GM23338 (cell line): ENCODE results near the gene LONRF3. TPM values are rescaled to one million over a fixed set of nuclear protein-coding genes. Genes with fewer than 3 reads are reported as not detected.
"Not testable (repeated sequence)": the region's sequence is repeated elsewhere in the genome, so short reads cannot be mapped to it uniquely, and the experiment has no call there.

ENCODE experiments used
- ATAC-seq: fragments of 200-7000 bp; cut with Tn5 transposase; 3 replicates; pipeline ENCODE4 v1.9.1; 2020
- DNase-seq: peaks from one replicate; pipeline ENCODE4 v3.0.0-alpha.2; 2015; ENCODE audit warnings: low spot score
- H2AFZ ChIP-seq: fragments of 200-600 bp; sonication (generic); 2 replicates; pipeline ENCODE4 v1.8.0; 2016; ENCODE audit warnings: antibody characterized with exemption, mild to moderate bottlenecking, moderate library complexity
- H3F3A ChIP-seq: fragments of 200-600 bp; sonication (generic); replicated peaks from 2 replicates; pipeline ENCODE4 v1.8.0; 2017; ENCODE audit warnings: antibody characterized with exemption, mixed run types, low read depth
- H3K27ac ChIP-seq: fragments of 200-600 bp; sonication (generic); 2 replicates; pipeline ENCODE4 v1.6.1; 2016; ENCODE audit warnings: low read depth
- H3K27me3 ChIP-seq: fragments of 200-600 bp; sonication (generic); 2 replicates; pipeline ENCODE4 v1.8.0; 2016; ENCODE audit warnings: mild to moderate bottlenecking, mixed run types, moderate library complexity; ENCODE audit not compliant: insufficient read depth
- H3K36me3 ChIP-seq: fragments of 200-600 bp; sonication (generic); 2 replicates; pipeline ENCODE4 v1.8.0; 2016; ENCODE audit warnings: mild to moderate bottlenecking; ENCODE audit not compliant: insufficient read depth
- H3K4me1 ChIP-seq: fragments of 200-600 bp; sonication (generic); 2 replicates; pipeline ENCODE4 v1.8.0; 2016; ENCODE audit warnings: mild to moderate bottlenecking, moderate library complexity; ENCODE audit not compliant: insufficient read depth
- H3K4me2 ChIP-seq: fragments of 200-600 bp; sonication (generic); 2 replicates; pipeline ENCODE4 v1.7.1; 2017; ENCODE audit warnings: mixed run types
- H3K4me3 ChIP-seq: fragments of 200-600 bp; sonication (generic); 2 replicates; pipeline ENCODE4 v1.6.1; 2016; ENCODE audit warnings: mixed run types
- H3K79me2 ChIP-seq: fragments of 200-600 bp; sonication (generic); replicated peaks from 2 replicates; pipeline ENCODE4 v1.8.0; 2017; ENCODE audit warnings: mild to moderate bottlenecking; ENCODE audit not compliant: insufficient read depth
- H3K9me2 ChIP-seq: fragments of 200-600 bp; sonication (generic); 2 replicates; pipeline ENCODE4 v1.8.0; 2017; ENCODE audit not compliant: insufficient read depth
- H4K20me1 ChIP-seq: fragments of 200-600 bp; sonication (generic); replicated peaks from 2 replicates; pipeline ENCODE4 v1.8.0; 2017; ENCODE audit warnings: mild to moderate bottlenecking; ENCODE audit not compliant: insufficient read depth
- H3K27ac Mint-ChIP-seq: 2 replicates; pipeline ENCODE4 v1.8.0; 2020; ENCODE audit warnings: inconsistent platforms, mild to moderate bottlenecking, moderate library complexity, mixed read lengths
- H3K27me3 Mint-ChIP-seq: 3 replicates; pipeline ENCODE4 v1.8.0; 2022; ENCODE audit warnings: low read depth, mild to moderate bottlenecking, moderate library complexity, mixed read lengths, inconsistent platforms; ENCODE audit not compliant: insufficient read depth, poor library complexity
- H3K36me3 Mint-ChIP-seq: 3 replicates; pipeline ENCODE4 v1.8.0; 2021; ENCODE audit warnings: low read depth, mild to moderate bottlenecking, inconsistent platforms, moderate library complexity, mixed read lengths
- H3K4me1 Mint-ChIP-seq: 3 replicates; pipeline ENCODE4 v1.8.0; 2020; ENCODE audit warnings: mild to moderate bottlenecking, inconsistent platforms, mixed read lengths
- H3K4me3 Mint-ChIP-seq: 3 replicates; pipeline ENCODE4 v1.8.0; 2021; ENCODE audit warnings: moderate library complexity, mild to moderate bottlenecking, inconsistent platforms, mixed read lengths
- H3K9me3 Mint-ChIP-seq: 3 replicates; pipeline ENCODE4 v1.8.0; 2020; ENCODE audit warnings: moderate library complexity, mild to moderate bottlenecking, inconsistent platforms, mixed read lengths
- CTCF ChIP-seq, 2 experiments: fragments of 200-600 bp in 1 of 2; sonication (generic) in 1 of 2; conservative IDR thresholded peaks; 2 replicates each; pipeline versions ENCODE4 v1.5.1 to v1.6.1; 2016 to 2017; ENCODE audit warnings: antibody characterized with exemption in 2 of 2, low read depth in 2 of 2, mild to moderate bottlenecking in 2 of 2, moderate library complexity in 1 of 2
- EZH2 ChIP-seq: fragments of 200-600 bp; sonication (generic); IDR thresholded peaks from one replicate; pipeline ENCODE4 v1.8.0; 2017; ENCODE audit warnings: antibody characterized with exemption, mild to moderate bottlenecking, low read depth; ENCODE audit not compliant: unreplicated experiment
- EZH2phosphoT487 ChIP-seq: fragments of 200-600 bp; sonication (generic); IDR thresholded peaks from one replicate; pipeline ENCODE4 v1.8.1; 2018; ENCODE audit warnings: antibody characterized with exemption; ENCODE audit not compliant: unreplicated experiment
- NANOG ChIP-seq: IDR thresholded peaks from 2 replicates; pipeline ENCODE4 v1.6.1; 2016; ENCODE audit warnings: antibody characterized with exemption, borderline replicate concordance
- POLR2AphosphoS5 ChIP-seq: IDR thresholded peaks from 2 replicates; pipeline ENCODE4 v1.6.1; 2016; ENCODE audit warnings: antibody characterized with exemption, low read depth
- REST ChIP-seq: IDR thresholded peaks from one replicate; pipeline ENCODE4 v1.6.1; 2018; ENCODE audit warnings: antibody characterized with exemption; ENCODE audit not compliant: unreplicated experiment
- ZNF114 ChIP-seq: fragments of 250-450 bp; sonication (Bioruptor Pico); IDR thresholded peaks from 2 replicates; pipeline ENCODE4 v1.5.0; 2020; ENCODE audit warnings: mild to moderate bottlenecking, moderate library complexity
- ZNF331 ChIP-seq: fragments of 250-450 bp; sonication (Bioruptor Pico); IDR thresholded peaks from 2 replicates; pipeline ENCODE4 v1.5.0; 2020; ENCODE audit warnings: low read depth, mild to moderate bottlenecking, moderate library complexity
- ZNF462 ChIP-seq: fragments of 250-450 bp; sonication (Bioruptor Pico); IDR thresholded peaks from 2 replicates; pipeline ENCODE4 v1.5.0; 2020; ENCODE audit warnings: mild to moderate bottlenecking, moderate library complexity
- polyA plus RNA-seq: library from polyadenylated mRNA; unstranded; fragments of >200 nt; fragmentation: Nextera tagmentation; extraction: Ambion mirVana; gene quantifications from 2 replicates; pipeline ENCODE4 v1.2.1, GENCODE V29; 2016
- total RNA-seq: library from RNA; depleted of rRNA; stranded (reverse); fragments of >200 nt; shearing (Covaris generic); gene quantifications from 2 replicates; pipeline ENCODE4 v1.2.3, GENCODE V29; 2014

LONRF3 gene
- total and polyA plus RNA-seq, 2 experiments from 2014 or later: 0.10 TPM; not detected in 1

- TF ChIP-seq ZNF462 (CRISPR knock-in tag) (no peak), NANOG (no peak)
Measured at GRCh38 chrX:119028733-119029330, 54.4 kb downstream of the LONRF3 start (continued).

GRCh38 chrX:119029656-119030055, 55.2 kb downstream of the LONRF3 start:
- not testable (repeated sequence) for H3K4me3 Mint-ChIP-seq, H3K79me2 ChIP-seq, H3K27ac Mint-ChIP-seq, H3K27me3 Mint-ChIP-seq, H3K4me2 ChIP-seq, H2AFZ ChIP-seq, H4K20me1 ChIP-seq, H3K4me1 ChIP-seq, H3K9me2 ChIP-seq, H3K36me3 Mint-ChIP-seq, H3K27ac ChIP-seq, H3K27me3 ChIP-seq, H3K4me3 ChIP-seq, H3K4me1 Mint-ChIP-seq, H3K36me3 ChIP-seq, DNase-seq, ATAC-seq, H3F3A ChIP-seq
- H3K9me3 Mint-ChIP-seq: peaks cover 28% of the 10 kb centered on the region

- H3K4me3 ChIP-seq: no peak overlapping the region
- H3K27me3 Mint-ChIP-seq: peaks cover 2% of the 10 kb centered on the region
- no peaks in the 10 kb centered on the region for H3K4me1 Mint-ChIP-seq
- TF ChIP-seq REST (no peak), CTCF (conservative IDR thresholded peaks at IDR 0.05; ENCODE audit: low read depth in 2 of 2) (no peak), EZH2 (no peak), POLR2AphosphoS5 (no peak), ZNF331 (CRISPR knock-in tag) (no peak), EZH2phosphoT487 (no peak), ZNF114 (no peak), NANOG (no peak)
Measured at GRCh38 chrX:119030990-119031389, 56.6 kb downstream of the LONRF3 start.

More at GRCh38 chrX:119030990-119031389, 56.6 kb downstream of the LONRF3 start:
- no peaks in the 10 kb centered on the region for H4K20me1 ChIP-seq
- ATAC-seq (no peak), DNase-seq (no peak)
- peaks cover 29% of the 10 kb centered on the region for H3K9me3 Mint-ChIP-seq
- no peaks in the 10 kb centered on the region for H3K27me3 ChIP-seq
- H2AFZ ChIP-seq: no peak overlapping the region
- H3K27ac ChIP-seq: no peak overlapping the region
- no peaks in the 10 kb centered on the region for H3K9me2 ChIP-seq
- no peak overlapping the region for H3K4me3 Mint-ChIP-seq
- peaks cover 7% of the 10 kb centered on the region; the same call in 2 of the 3 replicates for H3K36me3 Mint-ChIP-seq
- H3K4me2 ChIP-seq: no peak overlapping the region
- no peaks in the 10 kb centered on the region for H3F3A ChIP-seq
- H3K4me1 ChIP-seq: no peaks in the 10 kb centered on the region
- no peaks in the 10 kb centered on the region for H3K36me3 ChIP-seq
- no peaks in the 10 kb centered on the region for H3K79me2 ChIP-seq
- no peak overlapping the region for H3K27ac Mint-ChIP-seq
